WERI-Rb-1 (cell line): Measurements from ENCODE around the gene NCAPG2.

Experiments used
- DNase-seq: peaks from one replicate; pipeline ENCODE4 v3.0.0-alpha.2; 2020
- H3K27ac ChIP-seq: fragments of 250-450 bp; sonication (Bioruptor Pico); 2 replicates; pipeline ENCODE4 v1.5.1; 2020; ENCODE audit warnings: mild to moderate bottlenecking, moderate library complexity
- H3K27me3 ChIP-seq: fragments of 250-450 bp; sonication (Bioruptor Pico); 2 replicates; pipeline ENCODE4 v1.5.1; 2021; ENCODE audit warnings: mild to moderate bottlenecking, low read depth, moderate library complexity; ENCODE audit not compliant: insufficient read depth, severe bottlenecking
- H3K36me3 ChIP-seq: fragments of 250-450 bp; sonication (Bioruptor Pico); 2 replicates; pipeline ENCODE4 v1.5.1; 2020; ENCODE audit warnings: mild to moderate bottlenecking, moderate library complexity
- H3K4me3 ChIP-seq: 2 replicates; pipeline ENCODE4 v1.5.1; 2011; ENCODE audit warnings: low read depth, mild to moderate bottlenecking, control low read depth, low read length
- H3K9me3 ChIP-seq: fragments of 250-450 bp; sonication (Bioruptor Pico); 2 replicates; pipeline ENCODE4 v1.5.1; 2021; ENCODE audit warnings: mild to moderate bottlenecking, moderate library complexity; ENCODE audit not compliant: severe bottlenecking
- CTCF ChIP-seq: IDR thresholded peaks from 2 replicates; pipeline ENCODE4 v1.5.1; 2011; ENCODE audit warnings: low read depth, mild to moderate bottlenecking, control low read depth, inconsistent platforms, low read length

The NCAPG2 gene

GRCh38 chr7:158743219-158743618 is 38.6 kb upstream of the NCAPG2 start:
- no peak for DNase-seq
- Histone ChIP-seq H3K4me3 (no peak overlapping the region), H3K27ac (no peak overlapping the region), H3K9me3 (no peaks in the 10 kb centered on the region), H3K36me3 (peaks cover 24% of the 10 kb centered on the region), H3K27me3 (no peaks in the 10 kb centered on the region)
- no peak for TF ChIP-seq CTCF

GRCh38 chr7:158742065-158742821 is 37.6 kb upstream of the NCAPG2 start:
- TF ChIP-seq CTCF, result no peak
- Histone ChIP-seq H3K27me3 (no peaks in the 10 kb centered on the region), H3K9me3 (no peaks in the 10 kb centered on the region), H3K4me3 (no peak overlapping the region), H3K27ac (no peak overlapping the region), H3K36me3 (peaks cover 24% of the 10 kb centered on the region)
- no peak for DNase-seq

- no peaks in the 10 kb centered on the region for H3K27me3 ChIP-seq
- H3K4me3 ChIP-seq, result no peak overlapping the region
- no peak for DNase-seq
- H3K9me3 ChIP-seq, result no peaks in the 10 kb centered on the region
- H3K27ac ChIP-seq, result no peak overlapping the region
- TF ChIP-seq CTCF, result no peak
- H3K36me3 ChIP-seq, result peaks cover 24% of the 10 kb centered on the region
These were observed 36.7 kb upstream of the NCAPG2 start for GRCh38 chr7:158741294-158741666.

GRCh38 chr7:158740657-158741293 is 36.2 kb upstream of the NCAPG2 start:
- Histone ChIP-seq H3K27ac (no peak overlapping the region), H3K27me3 (no peaks in the 10 kb centered on the region), H3K36me3 (peaks cover 24% of the 10 kb centered on the region), H3K4me3 (no peak overlapping the region), H3K9me3 (no peaks in the 10 kb centered on the region)
- no peak for DNase-seq
- no peak for TF ChIP-seq CTCF

GRCh38 chr7:158740013-158740656 is 35.5 kb upstream of the NCAPG2 start:
- Histone ChIP-seq H3K36me3 (peaks cover 24% of the 10 kb centered on the region), H3K27me3 (no peaks in the 10 kb centered on the region), H3K9me3 (no peaks in the 10 kb centered on the region), H3K4me3 (no peak overlapping the region), H3K27ac (no peak overlapping the region)
- no peak for TF ChIP-seq CTCF
- no peak for DNase-seq
